Activated CD4-positive, alpha-beta T cell treated with anti-CD3 and anti-CD28 coated beads, Interleukin-2, amount 50 U/mL, for 48 hours (primary cell): Measurements from ENCODE around the gene TTC34.
"Not testable (repeated sequence)": the region's sequence is repeated elsewhere in the genome, so short reads cannot be mapped to it uniquely, and the experiment has no call there.

ENCODE experiments used
- DNase-seq, 2 experiments: peaks; one replicate each; pipeline ENCODE4 v3.0.0-alpha.2; 2020

The TTC34 gene

GRCh38 chr1:2796890-2797740, 4.4 kb downstream of the TTC34 start:
- DNase-seq: no peak

- no peak for DNase-seq
These were observed 5.6 kb downstream of the TTC34 start for GRCh38 chr1:2795926-2796325.

GRCh38 chr1:2791027-2791760, 10.3 kb downstream of the TTC34 start:
- no peak for DNase-seq

- DNase-seq: no peak
These were observed 11.4 kb downstream of the TTC34 start for GRCh38 chr1:2789986-2790581.

- DNase-seq: no peak
These were observed 12.1 kb downstream of the TTC34 start for GRCh38 chr1:2789164-2789985.

- no peak for DNase-seq
These were observed 12.9 kb downstream of the TTC34 start for GRCh38 chr1:2788506-2789163.

GRCh38 chr1:2787163-2787911, 14.2 kb downstream of the TTC34 start:
- DNase-seq: no peak

- peak; percentile 80 to 82 for DNase-seq
These were observed 14.9 kb downstream of the TTC34 start for GRCh38 chr1:2786329-2787162.

- no peak for DNase-seq
These were observed 15.7 kb downstream of the TTC34 start for GRCh38 chr1:2785631-2786328.

- no peak for DNase-seq
These were observed 16.5 kb downstream of the TTC34 start for GRCh38 chr1:2784854-2785630.

- DNase-seq: no peak
These were observed 17.8 kb downstream of the TTC34 start for GRCh38 chr1:2783435-2784397.

- no peak for DNase-seq
These were observed 18.4 kb downstream of the TTC34 start for GRCh38 chr1:2783069-2783434.

GRCh38 chr1:2781627-2782026, 19.9 kb downstream of the TTC34 start:
- no peak for DNase-seq

GRCh38 chr1:2778220-2778592, 23.3 kb downstream of the TTC34 start:
- no peak for DNase-seq

- no peak for DNase-seq
These were observed 23.9 kb downstream of the TTC34 start for GRCh38 chr1:2777424-2778219.

- not testable (repeated sequence) for DNase-seq
These were observed 26.2 kb downstream of the TTC34 start for GRCh38 chr1:2775333-2775732.

- not testable (repeated sequence) for DNase-seq
These were observed 33.4 kb downstream of the TTC34 start for GRCh38 chr1:2768052-2768451.
